ENCODE results near the gene SOX1. TPM values are rescaled to one million over a fixed set of nuclear protein-coding genes. Genes with fewer than 3 reads are reported as not detected.

The SOX1 gene
- total and polyA plus RNA-seq, 2 donors (not counting 1 experiment from before 2014, with no cell fraction given) = not detected

- Mint-ChIP-seq H3K27ac (no peak overlapping the region), H3K9me3 (ENCODE audit: insufficient read depth) (no peaks in the 10 kb centered on the region), H3K4me3 (no peak overlapping the region), H3K4me1 (peaks cover 5% of the 10 kb centered on the region), H3K27me3 (peaks cover 58% of the 10 kb centered on the region)
- Histone ChIP-seq H2AFZ (ENCODE audit: insufficient read depth, low read depth, low read length, poor library complexity, severe bottlenecking) (no peak overlapping the region), H3K9ac (ENCODE audit: low read length) (no peak overlapping the region), H3K4me1 (ENCODE audit: control insufficient read depth in 2 of 2, insufficient read depth in 2 of 2, low read length in 2 of 2) (no peaks in the 10 kb centered on the region), H3K9me3 (ENCODE audit: control extremely low read depth in 1 of 3, control insufficient read depth in 2 of 3, insufficient read depth in 1 of 3, low read length in 2 of 3) (peaks cover 0 to 44% (median 2%) of the 10 kb centered on the region in 3 donors), H3K27me3 (replicated peaks in 1 of 4; ENCODE audit: control extremely low read depth in 1 of 4, control insufficient read depth in 3 of 4, insufficient read depth in 4 of 4, low read length in 3 of 4) (peaks cover 0 to 70% (median 43%) of the 10 kb centered on the region in 4 experiments), H3K36me3 (replicated peaks in 1 of 2; ENCODE audit: control extremely low read depth in 1 of 2, control insufficient read depth in 1 of 2, extremely low read depth in 1 of 2, insufficient read depth in 2 of 2, low read length in 1 of 2) (no peaks in the 10 kb centered on the region), H4K20me1 (ENCODE audit: control insufficient read depth, insufficient read depth, low read length, poor library complexity, severe bottlenecking) (no peaks in the 10 kb centered on the region), H3K79me2 (ENCODE audit: control insufficient read depth, insufficient read depth, low read length) (no peaks in the 10 kb centered on the region), H3K4me2 (replicated peaks; ENCODE audit: low read depth, low read length, poor library complexity, severe bottlenecking) (no peak overlapping the region), H3K27ac (ENCODE audit: low read length in 2 of 2) (no peak overlapping the region), H3K4me3 (ENCODE audit: control extremely low read depth in 1 of 5, extremely low read depth in 1 of 5, insufficient read depth in 1 of 5, low read depth in 2 of 5, low read length in 4 of 5) (no peak overlapping the region)
- CTCF ChIA-PET = no interaction called here
- intact Hi-C loops (cut with micrococcal nuclease) = no loop called here
- POLR2A ChIA-PET = no interaction called here
- ATAC-seq (ENCODE audit: low read depth) = no peak
- WGBS (ENCODE audit: insufficient coverage) = 14% methylated on average over 11 of the region's 17 CpGs
- TF ChIP-seq CTCF (IDR thresholded peaks at IDR 0.05) = no peak
- TF ChIP-seq EZH2 (IDR thresholded peaks at IDR 0.05; ENCODE audit: borderline replicate concordance, insufficient read depth, low read depth, low read length, poor library complexity, severe bottlenecking) = no peak
- no peak for DNase-seq
Observed at GRCh38 chr13:112074139-112074865, 7.4 kb downstream of the SOX1 start.

- CTCF ChIA-PET = no interaction called here
- H3K4me3 Mint-ChIP-seq = no peak overlapping the region
- no peak for TF ChIP-seq CTCF (IDR thresholded peaks at IDR 0.05)
- no peak for TF ChIP-seq EZH2 (IDR thresholded peaks at IDR 0.05; ENCODE audit: borderline replicate concordance, insufficient read depth, low read depth, low read length, poor library complexity, severe bottlenecking)
- no peak overlapping the region for H3K9ac ChIP-seq (ENCODE audit: low read length)
- H3K9me3 Mint-ChIP-seq (ENCODE audit: insufficient read depth) = peaks cover 2% of the 10 kb centered on the region
- no peaks in the 10 kb centered on the region for H4K20me1 ChIP-seq (ENCODE audit: control insufficient read depth, insufficient read depth, low read length, poor library complexity, severe bottlenecking)
- H3K9me3 ChIP-seq (ENCODE audit: control extremely low read depth in 1 of 3, control insufficient read depth in 2 of 3, insufficient read depth in 1 of 3, low read length in 2 of 3) = peaks cover 0 to 27% (median 0%) of the 10 kb centered on the region in 3 donors
- DNase-seq (no peak), ATAC-seq (ENCODE audit: low read depth) (no peak)
- POLR2A ChIA-PET = no interaction called here
- no peak overlapping the region for H3K4me2 ChIP-seq (replicated peaks; ENCODE audit: low read depth, low read length, poor library complexity, severe bottlenecking)
- H3K27me3 Mint-ChIP-seq = peaks cover 37% of the 10 kb centered on the region
- intact Hi-C loops (cut with micrococcal nuclease) = no loop called here
- 20% methylated on average over 2 of the region's 3 CpGs for WGBS (ENCODE audit: insufficient coverage)
- H3K27ac ChIP-seq (ENCODE audit: low read length in 2 of 2) = no peak overlapping the region
- peaks cover 2% of the 10 kb centered on the region for H3K4me1 Mint-ChIP-seq
- H3K4me3 ChIP-seq (ENCODE audit: control extremely low read depth in 1 of 5, extremely low read depth in 1 of 5, insufficient read depth in 1 of 5, low read depth in 2 of 5, low read length in 4 of 5) = no peak overlapping the region
- peaks cover 0 to 51% (median 26%) of the 10 kb centered on the region in 4 experiments for H3K27me3 ChIP-seq (replicated peaks in 1 of 4; ENCODE audit: control extremely low read depth in 1 of 4, control insufficient read depth in 3 of 4, insufficient read depth in 4 of 4, low read length in 3 of 4)
- H2AFZ ChIP-seq (ENCODE audit: insufficient read depth, low read depth, low read length, poor library complexity, severe bottlenecking) = no peak overlapping the region
- no peaks in the 10 kb centered on the region for H3K4me1 ChIP-seq (ENCODE audit: control insufficient read depth in 2 of 2, insufficient read depth in 2 of 2, low read length in 2 of 2)
- H3K36me3 ChIP-seq (replicated peaks in 1 of 2; ENCODE audit: control extremely low read depth in 1 of 2, control insufficient read depth in 1 of 2, extremely low read depth in 1 of 2, insufficient read depth in 2 of 2, low read length in 1 of 2) = no peaks in the 10 kb centered on the region
- H3K27ac Mint-ChIP-seq = no peak overlapping the region
- no peaks in the 10 kb centered on the region for H3K79me2 ChIP-seq (ENCODE audit: control insufficient read depth, insufficient read depth, low read length)
Observed at GRCh38 chr13:112077729-112078128, 10.8 kb downstream of the SOX1 start.

All from B cell (primary cell).